GM21825 (cell line): ENCODE results near the gene SLC13A5.
"Not testable (repeated sequence)": the region's sequence is repeated elsewhere in the genome, so short reads cannot be mapped to it uniquely, and the experiment has no call there.

Experiments used
- ATAC-seq: cut with Tn5 transposase; IDR thresholded peaks from one replicate; pipeline ENCODE4 v1.9.1; 2021; ENCODE audit warnings: mild to moderate bottlenecking, moderate library complexity; ENCODE audit not compliant: unreplicated experiment

SLC13A5 gene

GRCh38 chr17:6713130-6713917, at the start of gene SLC13A5:
SLC13A5 (minus strand) TSS chr17:6713369; CDS start chr17:6713333, 36 bp downstream.
- no peak for ATAC-seq

GRCh38 chr17:6761779-6762178, 48.6 kb upstream of the SLC13A5 start:
- no peak for ATAC-seq

- ATAC-seq = no peak
Measured at GRCh38 chr17:6757747-6758146, 44.6 kb upstream of the SLC13A5 start.

GRCh38 chr17:6756425-6757031, 43.4 kb upstream of the SLC13A5 start:
- no peak for ATAC-seq

- no peak for ATAC-seq
Measured at GRCh38 chr17:6755731-6756184, 42.6 kb upstream of the SLC13A5 start, which contains the start of gene XAF1. XAF1 (plus strand) TSS chr17:6756046; CDS start chr17:6756079, 33 bp downstream.

GRCh38 chr17:6755281-6755680, 42.1 kb upstream of the SLC13A5 start:
- ATAC-seq = no peak

- ATAC-seq = no peak
Measured at GRCh38 chr17:6753546-6753945, 40.4 kb upstream of the SLC13A5 start.

- no peak for ATAC-seq
Measured at GRCh38 chr17:6753006-6753445, 39.9 kb upstream of the SLC13A5 start.

- ATAC-seq = no peak
Measured at GRCh38 chr17:6752068-6752909, 39.1 kb upstream of the SLC13A5 start.

GRCh38 chr17:6749519-6749918, 36.4 kb upstream of the SLC13A5 start:
- ATAC-seq = no peak

- no peak for ATAC-seq
Measured at GRCh38 chr17:6748617-6749016, 35.4 kb upstream of the SLC13A5 start.

- ATAC-seq = not testable (repeated sequence)
Measured at GRCh38 chr17:6746665-6747064, 33.5 kb upstream of the SLC13A5 start.

- ATAC-seq = no peak
Measured at GRCh38 chr17:6729531-6729930, 16.4 kb upstream of the SLC13A5 start.

GRCh38 chr17:6724009-6724408, 10.8 kb upstream of the SLC13A5 start:
- ATAC-seq = no peak

GRCh38 chr17:6721744-6722143, 8.6 kb upstream of the SLC13A5 start:
- ATAC-seq = no peak

GRCh38 chr17:6716736-6717135, 3.6 kb upstream of the SLC13A5 start:
- ATAC-seq = no peak

GRCh38 chr17:6714315-6714874, 1.2 kb upstream of the SLC13A5 start:
- ATAC-seq = no peak

GRCh38 chr17:6713918-6714271, 726 bp upstream of the SLC13A5 start:
- ATAC-seq = no peak

GRCh38 chr17:6712854-6713129, 377 bp downstream of the SLC13A5 start:
- ATAC-seq = no peak

- ATAC-seq = no peak
Measured at GRCh38 chr17:6712058-6712853, 913 bp downstream of the SLC13A5 start.

- no peak for ATAC-seq
Measured at GRCh38 chr17:6711681-6712057, 1.5 kb downstream of the SLC13A5 start.
